Anterior cingulate cortex (tissue), 58 donors: ENCODE measurements around the gene SMYD4.

Source experiments
- DNase-seq, 58 donors: peaks; one replicate each; lab custom pipeline; 2025; lab: John Stamatoyannopoulos, UW

Gene SMYD4

DNA sequence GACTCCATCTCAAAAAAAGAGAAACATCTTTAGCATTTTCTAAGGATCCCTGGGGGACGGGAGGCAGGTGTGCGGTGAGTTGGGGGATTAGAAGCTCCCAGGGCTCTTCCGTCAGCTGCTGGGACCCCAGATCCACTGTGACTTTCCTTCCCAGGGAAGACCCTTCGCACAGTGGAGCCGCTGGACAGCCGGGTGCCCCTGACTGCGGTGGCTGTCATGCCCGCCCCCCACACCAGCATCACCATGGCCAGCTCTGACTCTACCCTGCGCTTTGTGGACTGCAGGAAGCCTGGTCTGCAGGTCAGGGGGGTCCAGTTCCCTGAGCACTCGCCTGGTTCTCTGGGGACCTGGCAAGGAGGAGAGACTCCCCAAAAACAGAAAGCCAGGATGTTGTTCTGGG lies 94.3 kb downstream of the SMYD4 start:
- DNase-seq = no peak

DNA sequence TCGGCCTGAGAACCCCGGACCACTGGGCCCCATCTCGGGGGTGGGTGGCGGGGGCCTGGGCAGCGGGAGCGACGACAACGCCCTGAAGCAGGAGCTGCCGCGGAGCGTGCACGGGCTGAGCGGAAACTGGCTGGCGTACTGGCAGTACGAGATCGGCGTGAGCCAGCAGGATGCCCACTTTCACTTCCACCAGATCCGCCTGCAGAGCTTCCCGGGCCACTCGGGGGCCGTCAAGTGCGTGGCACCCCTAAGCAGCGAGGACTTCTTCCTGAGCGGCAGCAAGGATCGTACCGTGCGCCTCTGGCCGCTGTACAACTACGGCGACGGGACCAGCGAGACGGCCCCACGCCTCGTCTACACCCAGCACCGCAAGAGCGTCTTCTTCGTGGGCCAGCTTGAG lies 95.9 kb downstream of the SMYD4 start:
- DNase-seq = no peak

GRCh38 chr17:1732833-1733321 lies 96.8 kb downstream of the SMYD4 start:
- no peak for DNase-seq

- no peak for DNase-seq
These were observed 97.4 kb downstream of the SMYD4 start for GRCh38 chr17:1732241-1732832.

- DNase-seq = no peak
These were observed 98.6 kb downstream of the SMYD4 start for GRCh38 chr17:1731194-1731506.

- peak in 15 of 58 donors; percentile 20 to 64 (median 27) for DNase-seq
These were observed 99.1 kb downstream of the SMYD4 start for GRCh38 chr17:1730326-1731193.

GRCh38 chr17:1729966-1730325 lies 99.8 kb downstream of the SMYD4 start:
- no peak for DNase-seq
